Measurements from ENCODE around the gene SUCO. TPM values are rescaled to one million over a fixed set of nuclear protein-coding genes. Genes with fewer than 3 reads are reported as not detected.

Gene SUCO
- total RNA-seq, 2 donors from 2014 or later, result 39.5 to 84.9 TPM

- no peaks in the 10 kb centered on the region for H3K9me3 ChIP-seq
- no peak for TF ChIP-seq CTCF (IDR thresholded peaks at IDR 0.05)
- TF ChIP-seq POLR2A (IDR thresholded peaks at IDR 0.05), result no peak
- TF ChIP-seq POLR2AphosphoS5 (IDR thresholded peaks at IDR 0.05), result no peak
- H3K4me1 ChIP-seq (replicated peaks), result no peaks in the 10 kb centered on the region
- 86% methylated on average over 5 of the region's 5 CpGs for WGBS
- DNase-seq (ENCODE audit: low spot score), result no peak
- intact Hi-C loops (cut with DNase I), result loop anchor here (10.0 kb wide), 1 partner anchor 937 kb away; the partner anchor contains the start of gene PRDX6
- H3K27ac ChIP-seq, result no peak overlapping the region
- H3K27me3 ChIP-seq (replicated peaks; ENCODE audit: insufficient read depth), result no peaks in the 10 kb centered on the region
- no peak overlapping the region for H3K4me3 ChIP-seq
- no peaks in the 10 kb centered on the region for H3K36me3 ChIP-seq
Measured at GRCh38 chr1:172537827-172538391, 5.0 kb downstream of the SUCO start.

- H3K4me3 ChIP-seq, result no peak overlapping the region
- no peak for DNase-seq (ENCODE audit: low spot score)
- H3K4me1 ChIP-seq (replicated peaks), result no peaks in the 10 kb centered on the region
- H3K36me3 ChIP-seq, result no peaks in the 10 kb centered on the region
- no peaks in the 10 kb centered on the region for H3K9me3 ChIP-seq
- no peaks in the 10 kb centered on the region for H3K27me3 ChIP-seq (replicated peaks; ENCODE audit: insufficient read depth)
- intact Hi-C loops (cut with DNase I), result no loop called here
- no peak for TF ChIP-seq CTCF (IDR thresholded peaks at IDR 0.05)
- no peak for TF ChIP-seq POLR2A (IDR thresholded peaks at IDR 0.05)
- TF ChIP-seq POLR2AphosphoS5 (IDR thresholded peaks at IDR 0.05), result no peak
- H3K27ac ChIP-seq, result no peak overlapping the region
Measured at GRCh38 chr1:172540635-172541034, 7.7 kb downstream of the SUCO start.

- H3K4me1 ChIP-seq (replicated peaks), result no peaks in the 10 kb centered on the region
- no peak overlapping the region for H3K27ac ChIP-seq
- no peaks in the 10 kb centered on the region for H3K36me3 ChIP-seq
- DNase-seq (ENCODE audit: low spot score), result no peak
- H3K4me3 ChIP-seq, result no peak overlapping the region
- H3K27me3 ChIP-seq (replicated peaks; ENCODE audit: insufficient read depth), result no peaks in the 10 kb centered on the region
- TF ChIP-seq CTCF (IDR thresholded peaks at IDR 0.05) (no peak), POLR2A (IDR thresholded peaks at IDR 0.05) (no peak), POLR2AphosphoS5 (IDR thresholded peaks at IDR 0.05) (no peak)
- no peaks in the 10 kb centered on the region for H3K9me3 ChIP-seq
- 60% methylated on average over 2 of the region's 2 CpGs for WGBS
- intact Hi-C loops (cut with DNase I), result no loop called here
Measured at GRCh38 chr1:172544481-172545104, 11.6 kb downstream of the SUCO start.

- H3K27ac ChIP-seq, result no peak overlapping the region
- TF ChIP-seq POLR2AphosphoS5 (IDR thresholded peaks at IDR 0.05) (no peak), CTCF (IDR thresholded peaks at IDR 0.05) (no peak), POLR2A (IDR thresholded peaks at IDR 0.05) (no peak)
- H3K4me3 ChIP-seq, result no peak overlapping the region
- intact Hi-C loops (cut with DNase I), result no loop called here
- no peaks in the 10 kb centered on the region for H3K36me3 ChIP-seq
- no peaks in the 10 kb centered on the region for H3K27me3 ChIP-seq (replicated peaks; ENCODE audit: insufficient read depth)
- DNase-seq (ENCODE audit: low spot score), result no peak
- H3K9me3 ChIP-seq, result no peaks in the 10 kb centered on the region
- WGBS, result 95% methylated on average over 4 of the region's 4 CpGs
- no peaks in the 10 kb centered on the region for H3K4me1 ChIP-seq (replicated peaks)
Measured at GRCh38 chr1:172545396-172546004, 12.6 kb downstream of the SUCO start.

- Histone ChIP-seq H3K27ac (no peak overlapping the region), H3K36me3 (no peaks in the 10 kb centered on the region), H3K27me3 (replicated peaks; ENCODE audit: insufficient read depth) (no peaks in the 10 kb centered on the region), H3K4me3 (no peak overlapping the region), H3K9me3 (no peaks in the 10 kb centered on the region), H3K4me1 (replicated peaks) (no peaks in the 10 kb centered on the region)
- intact Hi-C loops (cut with DNase I), result no loop called here
- DNase-seq (ENCODE audit: low spot score), result no peak
- WGBS, result 38% methylated on average over 3 of the region's 3 CpGs
- no peak for TF ChIP-seq POLR2A (IDR thresholded peaks at IDR 0.05)
- no peak for TF ChIP-seq POLR2AphosphoS5 (IDR thresholded peaks at IDR 0.05)
Measured at GRCh38 chr1:172547071-172547470, 14.1 kb downstream of the SUCO start.
